COLO829 (cell line): ENCODE results near the gene NUCKS1.

Source experiments
- DNase-seq: peaks from one replicate; pipeline ENCODE4 v3.0.0; 2012; ENCODE audit warnings: low spot score

NUCKS1 gene, protein sequence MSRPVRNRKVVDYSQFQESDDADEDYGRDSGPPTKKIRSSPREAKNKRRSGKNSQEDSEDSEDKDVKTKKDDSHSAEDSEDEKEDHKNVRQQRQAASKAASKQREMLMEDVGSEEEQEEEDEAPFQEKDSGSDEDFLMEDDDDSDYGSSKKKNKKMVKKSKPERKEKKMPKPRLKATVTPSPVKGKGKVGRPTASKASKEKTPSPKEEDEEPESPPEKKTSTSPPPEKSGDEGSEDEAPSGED

DNA sequence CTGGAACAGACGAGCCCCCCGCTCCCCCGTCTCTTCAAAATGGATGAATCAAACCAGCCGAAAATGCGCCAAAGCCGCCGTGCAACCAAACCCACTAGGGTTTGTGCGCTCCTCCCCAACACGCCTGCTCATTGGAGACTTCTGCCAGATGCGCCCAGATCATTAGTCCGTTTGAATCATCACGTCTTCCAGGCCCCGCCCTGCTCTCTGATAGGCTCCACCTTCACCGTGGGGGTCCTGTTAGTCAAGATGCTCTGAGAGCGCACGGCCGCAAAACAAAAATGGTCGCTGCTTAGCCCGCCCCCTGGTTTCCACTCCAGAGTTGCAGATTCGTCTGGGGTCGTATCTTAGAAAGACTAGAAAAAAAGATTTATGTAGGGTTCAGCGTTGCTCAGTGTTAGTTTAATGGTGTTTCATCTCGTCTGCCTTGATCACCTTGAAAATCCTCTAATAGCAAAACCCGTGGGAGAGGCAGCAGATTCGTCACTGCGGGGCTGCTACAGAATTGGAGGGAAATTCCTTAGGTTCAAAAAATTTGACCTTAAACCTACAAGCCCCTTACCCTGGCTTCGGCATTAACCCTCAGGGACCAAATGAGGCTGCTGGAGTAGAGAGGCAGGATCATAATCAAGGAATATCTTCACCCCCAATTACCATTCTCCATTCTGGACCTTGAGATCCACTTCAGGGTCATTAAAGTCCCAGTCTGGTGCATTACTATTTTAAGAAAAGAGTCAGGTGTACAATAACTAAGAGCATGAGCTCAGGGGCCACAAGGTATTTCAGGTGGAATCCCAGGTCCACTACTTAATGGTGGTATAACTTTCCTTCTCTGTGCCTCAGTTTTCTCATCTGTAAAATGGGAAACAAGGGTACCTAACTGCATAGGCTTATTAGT is at the start of gene NUCKS1:
NUCKS1 (minus strand) TSS at position 45 of the 898 bp plus-strand sequence. CDS start 209 bp downstream, outside the sequence.
- peak; percentile 97 for DNase-seq

DNA sequence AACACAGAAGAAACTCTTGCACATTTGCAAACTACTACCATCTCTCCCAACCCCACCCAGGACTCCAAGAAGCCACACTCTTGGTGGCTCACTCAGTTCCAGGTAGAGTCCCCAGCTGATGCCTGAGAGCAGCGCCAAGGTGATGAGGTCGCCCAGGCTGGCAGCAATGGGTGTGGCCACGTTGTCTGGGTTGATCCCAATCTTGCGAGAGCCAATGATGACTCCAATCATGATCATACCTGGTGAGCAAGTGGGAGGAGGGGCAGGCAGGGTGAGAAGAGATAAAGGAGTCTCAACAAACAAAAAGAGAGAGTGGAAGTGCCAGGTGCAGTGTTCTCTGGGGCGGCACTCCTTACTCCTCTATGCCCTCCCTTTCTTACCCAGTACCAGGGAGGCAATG is 48.6 kb upstream of the NUCKS1 start:
- DNase-seq = no peak

DNA sequence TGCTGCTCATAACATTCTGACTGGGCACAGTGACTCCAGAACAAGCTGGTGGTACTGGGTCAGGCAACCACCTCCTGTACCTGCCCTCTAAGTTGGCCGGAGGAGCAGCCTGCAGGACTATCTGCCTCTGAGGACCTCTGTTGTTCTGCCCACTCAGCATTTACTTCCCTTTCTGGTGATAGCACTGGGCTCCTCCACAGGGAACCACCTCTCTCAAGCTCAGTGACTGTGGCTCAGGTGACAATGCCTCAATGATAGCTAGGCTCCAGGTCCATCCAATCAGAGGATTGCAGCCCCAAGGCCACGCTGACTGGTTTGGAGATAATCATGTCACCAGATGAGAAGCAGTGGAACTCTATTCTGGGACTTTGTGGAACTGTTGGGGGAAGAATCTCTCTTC is 47.2 kb upstream of the NUCKS1 start:
- DNase-seq = no peak

DNA sequence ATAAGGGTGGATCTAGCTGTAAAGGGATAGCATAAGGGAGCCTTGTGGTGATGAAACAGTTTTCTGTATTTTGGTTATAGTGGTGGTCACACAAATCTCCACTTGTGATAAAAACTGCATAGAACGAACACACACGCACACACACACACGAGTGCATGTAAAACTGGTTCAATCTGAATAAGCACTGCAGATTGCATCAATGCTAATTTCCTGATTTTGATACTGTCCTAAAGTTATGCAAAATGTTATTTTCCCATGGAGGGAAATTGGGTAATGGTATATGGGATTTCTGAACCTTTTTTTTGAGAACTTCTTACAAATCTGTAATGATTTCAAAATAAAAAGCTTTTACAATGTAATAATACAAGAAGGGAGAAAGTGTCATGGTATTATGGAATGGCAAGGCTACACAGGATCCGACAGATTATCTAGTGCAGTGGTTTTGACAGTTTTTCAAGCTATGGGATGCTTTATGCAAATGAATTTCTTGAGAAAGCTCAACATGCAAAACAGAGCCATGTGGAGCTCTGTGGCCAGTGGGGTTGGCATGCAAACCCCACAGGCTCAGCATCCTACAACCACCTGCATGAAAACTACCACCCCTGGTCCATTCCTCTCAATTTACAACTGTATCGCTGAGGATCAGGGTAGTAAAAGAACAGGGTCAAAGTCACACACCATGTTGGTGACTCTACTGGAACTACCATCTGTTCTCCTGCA is 44.2 kb upstream of the NUCKS1 start:
- no peak for DNase-seq

DNA sequence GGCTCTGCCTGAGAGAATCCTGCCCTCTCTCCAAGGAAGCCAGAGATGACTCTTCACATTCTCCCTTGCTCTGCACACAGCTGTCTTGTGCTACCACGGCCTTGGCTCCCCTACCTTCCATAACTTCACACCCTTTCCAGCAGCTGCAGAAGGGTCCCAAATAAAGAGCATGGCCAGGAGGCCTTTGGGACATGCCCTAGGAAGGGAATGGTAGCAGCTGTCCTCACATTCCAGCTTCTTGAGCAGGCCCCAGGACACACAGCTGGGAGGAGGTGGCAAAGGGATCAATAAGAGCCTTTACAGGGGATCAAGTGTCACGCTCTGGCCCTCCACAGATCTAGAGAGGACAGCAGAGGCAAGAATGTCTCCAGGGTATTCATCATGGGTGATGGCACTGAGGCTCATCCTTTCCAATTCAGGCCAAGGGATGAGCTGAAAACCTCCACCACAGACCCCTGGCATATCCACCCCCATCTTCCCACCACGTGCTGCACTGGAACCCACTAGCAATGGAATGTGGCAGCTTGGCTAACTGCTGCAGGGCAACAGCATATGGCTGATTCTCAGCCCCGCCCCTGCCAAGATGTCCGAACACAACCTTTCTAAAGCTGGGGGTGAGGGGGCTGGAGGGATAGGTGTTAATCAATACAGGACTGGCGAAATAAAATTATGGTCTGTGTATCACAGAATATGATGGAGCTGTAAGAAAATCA is 43.1 kb upstream of the NUCKS1 start:
- DNase-seq = no peak

DNA sequence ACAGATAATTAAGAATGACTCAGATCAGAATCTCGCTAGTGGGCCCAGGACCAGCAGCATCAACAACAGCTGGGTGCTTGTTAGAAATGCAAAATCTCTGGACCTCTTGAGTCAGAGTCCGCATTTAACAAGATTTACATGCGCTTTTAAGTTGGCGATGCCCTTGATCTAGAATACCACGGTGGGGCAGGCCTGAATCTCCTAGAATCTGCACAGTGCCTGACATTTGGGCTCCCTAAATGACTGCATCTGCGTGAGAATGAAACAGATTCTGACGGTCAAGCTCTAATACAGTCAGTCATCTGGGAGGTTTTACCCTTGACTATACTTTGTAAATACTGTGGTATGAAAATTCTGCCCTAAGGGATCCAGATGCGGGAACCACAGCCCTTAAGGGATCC is 42.5 kb upstream of the NUCKS1 start:
- no peak for DNase-seq

DNA sequence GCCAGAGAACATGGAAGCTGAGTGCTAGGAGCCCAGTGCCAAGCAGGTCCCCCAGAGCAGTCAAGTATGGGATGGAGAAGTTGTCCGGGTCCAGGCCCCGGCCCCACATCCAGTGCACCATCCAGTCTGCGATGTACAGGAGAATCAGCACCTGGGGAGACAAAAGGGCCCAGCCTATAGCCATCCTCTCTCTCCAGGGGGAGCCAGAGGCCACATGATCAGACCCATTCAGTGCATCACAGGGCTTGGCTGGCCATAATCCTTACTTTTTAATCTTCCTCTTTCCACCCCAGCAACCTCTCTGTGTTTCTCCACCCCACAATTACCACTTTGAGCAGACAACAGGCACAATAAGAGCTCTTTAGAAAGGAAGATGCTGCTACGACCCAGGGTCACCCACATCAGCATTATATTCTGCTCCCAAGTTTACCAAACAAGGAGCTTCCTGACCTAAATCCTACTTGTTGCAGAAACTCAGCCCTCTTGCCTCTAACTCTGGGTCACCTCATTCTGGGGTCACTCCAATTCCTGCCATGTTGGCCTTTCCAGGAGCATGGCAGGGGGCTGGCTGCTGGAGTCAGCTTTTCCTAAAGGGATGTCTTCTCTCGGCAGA is 41.7 kb upstream of the NUCKS1 start:
- peak; percentile 59 for DNase-seq

DNA sequence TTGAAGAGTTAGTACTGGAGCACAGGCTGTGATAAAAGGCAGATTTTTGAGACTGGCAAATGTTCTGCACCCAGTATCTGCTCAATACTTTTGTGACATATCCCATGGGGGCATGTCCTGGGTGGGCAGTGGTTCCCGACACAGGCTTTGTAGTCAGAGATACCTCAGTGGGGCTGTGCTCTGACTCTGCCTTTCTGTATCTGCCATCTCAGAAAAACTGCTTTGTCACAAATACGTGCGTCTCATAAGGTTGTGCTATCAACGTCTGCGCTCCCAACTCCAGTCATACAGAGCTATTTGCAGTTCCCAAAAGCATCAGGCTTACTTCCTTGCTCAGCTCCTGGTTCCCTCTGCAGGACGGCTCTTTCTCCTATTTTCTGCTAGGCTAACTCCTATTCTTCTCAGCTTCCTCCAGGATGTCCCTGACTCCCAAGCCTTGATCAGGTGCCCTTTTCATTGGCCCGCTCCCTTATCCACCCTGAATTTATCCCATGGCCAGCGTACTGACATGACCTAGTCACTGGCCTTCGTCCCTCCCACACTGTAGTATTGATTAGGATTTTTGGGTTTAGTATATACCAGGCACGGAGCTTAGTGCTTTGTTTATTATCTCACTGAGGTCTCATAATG is 37.4 kb upstream of the NUCKS1 start:
- no peak for DNase-seq

DNA sequence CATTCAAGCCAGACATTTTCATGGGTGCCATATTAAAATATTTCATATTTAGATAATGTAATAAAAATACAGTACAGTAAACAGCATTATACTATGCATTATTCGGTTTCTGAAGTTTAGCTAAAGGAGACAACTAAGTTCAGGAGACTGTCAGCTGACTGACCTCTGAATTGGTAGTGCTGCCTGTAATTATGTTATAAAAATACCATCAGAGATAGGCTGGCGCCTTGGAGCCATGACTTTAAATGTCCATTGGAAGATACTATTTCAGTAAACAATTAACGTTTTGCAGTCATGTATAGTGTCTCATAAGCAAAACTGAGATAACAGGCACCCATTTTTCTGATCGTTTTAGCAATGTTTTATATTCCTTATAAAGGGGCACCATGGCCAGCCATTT is 36.6 kb upstream of the NUCKS1 start:
- no peak for DNase-seq

DNA sequence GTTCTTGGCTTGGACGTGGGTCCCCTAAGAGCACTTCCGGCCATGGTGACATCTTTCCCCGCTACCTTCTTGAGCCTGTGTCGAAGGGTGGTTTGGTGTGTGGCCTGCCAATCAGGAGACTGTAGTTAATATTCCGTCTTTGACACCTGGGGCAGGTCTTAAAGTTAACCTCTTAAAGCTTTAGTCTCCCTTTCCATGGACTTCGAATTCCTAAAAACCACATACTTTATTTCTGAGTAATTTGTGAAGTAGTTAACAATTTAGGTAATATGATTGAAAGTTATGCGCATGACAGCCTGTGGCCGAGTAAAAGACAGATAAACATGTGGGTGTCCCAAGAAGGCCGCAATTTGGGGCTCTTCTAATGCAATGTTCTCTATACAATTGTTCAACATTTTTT is 35.5 kb upstream of the NUCKS1 start:
- DNase-seq = no peak

DNA sequence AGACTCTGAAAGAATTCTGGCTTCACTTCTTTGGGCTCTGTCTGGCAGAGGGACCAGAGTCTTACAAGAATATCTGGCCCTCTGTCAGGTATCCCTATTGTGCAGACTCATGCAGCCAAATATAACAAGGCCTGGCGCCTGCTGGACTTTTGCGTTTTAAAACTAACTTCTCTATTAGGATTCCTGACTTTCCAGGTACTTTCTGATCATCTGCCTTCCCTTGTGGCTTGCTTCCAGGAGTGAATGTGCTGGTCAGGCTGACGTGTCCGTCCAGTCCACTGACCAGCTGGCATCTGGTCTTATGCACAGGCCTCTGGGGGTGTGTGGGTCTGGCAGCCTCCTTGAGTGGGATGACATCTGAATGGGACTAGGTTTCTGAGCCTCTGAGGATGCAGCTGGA is 33.9 kb upstream of the NUCKS1 start:
- DNase-seq = no peak

DNA sequence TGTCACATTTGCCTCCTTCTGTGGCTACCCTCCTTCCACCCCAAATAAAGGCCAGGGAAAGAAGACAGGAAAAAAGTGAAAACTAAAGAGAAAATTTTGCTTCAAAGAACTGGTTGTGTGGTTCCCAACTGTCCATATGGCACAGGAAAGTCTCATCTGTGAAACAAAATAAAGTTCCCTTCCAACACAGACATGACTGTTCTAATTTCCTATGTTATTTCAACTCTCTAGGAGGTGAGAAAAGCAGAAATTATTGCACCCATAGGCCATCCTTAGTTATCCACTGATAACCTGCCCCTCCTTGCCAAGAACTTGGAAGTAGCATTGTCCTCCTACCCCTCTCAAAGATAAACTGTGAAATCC is 33.4 kb upstream of the NUCKS1 start:
- no peak for DNase-seq

DNA sequence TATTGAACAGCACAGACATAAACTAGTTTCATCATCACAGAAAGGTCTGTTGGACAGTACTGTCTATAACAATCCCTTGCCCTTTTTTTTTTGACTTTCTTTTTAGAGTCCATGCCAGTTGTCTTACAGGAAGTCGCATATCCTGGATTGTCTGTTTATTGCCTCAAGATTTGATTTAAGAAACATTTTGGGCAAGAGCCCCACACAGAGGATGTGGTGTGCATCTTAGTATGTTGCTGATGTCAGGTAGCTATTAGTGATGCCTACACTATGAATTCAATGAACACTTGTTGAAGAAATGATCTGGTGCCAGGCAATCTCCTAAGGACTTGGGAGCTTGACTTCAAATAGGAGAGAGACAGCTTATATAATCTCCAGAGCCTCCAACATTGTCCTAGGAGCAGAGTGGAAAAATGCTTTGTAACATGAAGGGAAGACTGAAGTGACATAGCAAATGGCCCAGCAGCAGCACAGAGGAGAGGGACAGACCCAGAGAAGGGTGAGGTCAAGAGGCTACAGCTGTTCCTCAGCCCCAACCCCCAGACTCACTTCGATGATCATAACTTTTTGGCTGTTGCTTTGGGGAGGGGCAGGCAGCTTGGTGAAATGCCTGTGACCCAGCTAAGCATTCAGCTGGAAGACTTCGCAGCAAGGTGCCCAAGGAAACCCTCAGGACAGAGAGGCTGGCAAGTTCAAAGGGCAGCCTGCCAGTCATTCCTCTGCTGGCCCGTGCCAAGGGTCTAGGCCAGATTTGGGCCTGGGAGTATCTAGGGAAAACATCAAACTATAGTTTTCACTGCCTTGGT is 32.8 kb upstream of the NUCKS1 start:
- no peak for DNase-seq

DNA sequence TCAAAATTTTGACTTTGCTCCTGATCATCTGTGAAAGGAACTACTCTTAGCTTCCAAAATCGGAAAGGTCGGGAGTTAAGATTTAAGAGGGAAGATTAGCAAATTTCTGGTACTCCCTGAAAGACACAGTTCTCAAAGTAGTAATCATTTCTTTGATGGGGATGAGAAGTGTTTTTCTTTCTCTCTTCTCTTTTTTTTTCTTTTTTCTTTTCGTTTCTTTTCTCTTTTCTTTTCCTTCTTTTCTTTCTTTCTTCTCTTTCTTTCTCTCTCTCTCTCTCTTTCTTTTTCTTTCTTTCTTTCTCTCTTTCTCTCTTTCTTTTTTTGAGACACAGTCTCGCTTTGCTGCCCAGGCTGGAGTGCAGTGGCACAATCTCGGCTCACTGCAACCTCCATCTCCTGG is 30.4 kb upstream of the NUCKS1 start:
- no peak for DNase-seq

DNA sequence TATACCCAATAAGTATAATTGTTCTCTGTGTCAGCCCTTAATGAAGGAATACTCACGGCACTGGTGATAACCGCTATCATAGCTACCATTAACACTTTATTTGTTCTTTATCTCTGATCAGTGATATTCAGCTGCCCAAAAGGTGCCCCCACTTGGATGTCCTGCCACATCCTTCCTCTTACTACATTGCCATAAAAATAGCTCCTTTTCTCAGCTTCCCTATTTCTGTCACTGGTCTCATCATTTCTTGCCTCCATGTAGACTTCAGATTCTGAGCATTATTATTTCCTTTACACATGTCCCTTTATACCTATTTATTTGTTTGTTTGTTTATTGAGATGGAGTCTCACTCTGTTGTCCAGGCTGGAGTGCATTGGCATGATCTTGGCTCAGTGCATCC is 28.0 kb upstream of the NUCKS1 start:
- no peak for DNase-seq

DNA sequence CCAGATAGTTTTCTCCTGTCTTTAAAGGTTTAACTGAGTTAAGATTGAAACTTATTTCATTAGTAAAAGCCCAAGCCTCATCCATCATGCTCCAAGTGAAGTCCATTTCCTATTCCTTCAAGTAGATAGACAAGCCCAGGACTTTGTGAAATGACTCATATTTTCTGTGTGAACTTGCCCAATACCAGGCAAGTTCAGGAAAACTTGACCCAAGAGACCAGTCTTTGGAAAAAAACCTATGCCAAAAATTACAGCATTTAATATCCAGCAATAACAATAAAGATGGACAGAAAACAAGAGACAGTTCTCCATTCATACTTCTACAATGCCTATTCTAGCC is 25.7 kb upstream of the NUCKS1 start:
- no peak for DNase-seq

DNA sequence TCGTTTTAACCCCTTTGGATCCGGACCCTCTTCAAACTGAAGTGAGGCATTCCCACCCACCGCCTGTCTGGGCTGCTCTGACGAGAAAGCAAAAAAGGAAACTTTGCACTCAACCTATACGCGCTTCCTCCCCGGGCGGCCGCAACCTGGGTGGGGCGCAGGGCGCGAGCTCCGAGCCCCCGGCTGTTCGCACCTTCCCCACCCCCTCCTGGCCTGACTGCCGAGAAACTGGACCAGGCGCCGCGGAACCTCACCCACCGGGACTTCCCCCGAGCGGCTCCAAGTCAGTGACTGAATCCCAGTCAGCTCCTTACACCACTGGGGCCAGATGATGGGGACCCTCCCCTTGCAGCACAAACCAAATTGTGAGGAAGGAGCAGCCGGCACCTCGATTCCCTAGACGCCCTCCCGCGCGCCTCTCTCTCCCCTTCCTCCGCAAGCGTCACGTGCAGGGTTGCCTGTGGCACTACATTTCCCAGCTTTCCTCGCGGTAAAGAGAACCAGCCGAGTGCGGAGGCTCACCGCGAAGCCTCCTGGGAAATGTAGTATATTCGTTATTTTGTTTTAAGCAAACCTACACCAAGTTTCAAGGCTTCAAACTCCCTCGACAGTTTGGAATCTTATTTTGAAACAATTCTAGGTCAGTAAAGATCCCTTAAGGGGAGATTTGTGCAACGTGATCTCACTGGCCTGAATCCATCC is 25.2 kb upstream of the NUCKS1 start, which contains the start of gene RAB29:
RAB29 (minus strand) TSS at position 468 of the 702 bp plus-strand sequence. CDS start 526 bp downstream, outside the sequence.
- DNase-seq = peak; percentile 85

DNA sequence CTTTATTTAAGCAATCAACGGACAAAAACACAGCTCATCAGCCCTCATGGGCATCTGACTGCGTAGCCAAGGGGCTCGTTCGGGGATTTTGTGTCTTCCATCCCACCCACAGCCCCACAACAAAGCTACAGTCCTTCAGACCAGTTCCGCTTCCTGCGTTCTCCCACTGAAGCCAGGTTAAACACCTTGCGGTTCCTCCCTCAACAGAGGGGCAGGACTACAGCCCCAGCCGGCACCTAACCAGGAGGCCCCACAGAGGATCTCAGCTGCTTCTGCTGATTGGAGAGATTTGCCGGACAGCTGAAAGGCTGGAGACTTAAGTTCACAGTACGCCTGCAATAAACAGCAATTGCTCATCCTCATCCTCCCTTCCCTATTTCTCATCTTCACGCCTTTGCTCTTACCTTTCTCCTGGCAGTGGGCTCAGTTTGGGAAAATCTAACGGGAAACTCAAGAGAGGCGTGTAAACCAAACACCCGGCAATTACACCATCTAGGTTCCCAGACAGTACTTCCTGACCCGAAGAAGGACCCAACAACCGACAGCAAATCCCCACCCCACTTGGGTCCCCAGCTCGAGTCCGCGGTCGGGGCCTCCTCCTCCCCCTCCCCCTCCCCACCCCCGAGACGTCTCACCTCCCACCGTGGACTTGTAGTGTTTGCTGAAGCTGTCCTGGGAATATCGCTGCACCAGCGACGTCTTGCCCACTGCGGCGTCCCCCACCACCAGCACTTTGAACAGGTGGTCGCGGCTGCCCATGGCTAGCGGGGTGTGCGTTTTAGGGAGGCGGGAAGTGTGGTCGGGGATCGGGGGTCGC is 24.4 kb upstream of the NUCKS1 start:
- no peak for DNase-seq

DNA sequence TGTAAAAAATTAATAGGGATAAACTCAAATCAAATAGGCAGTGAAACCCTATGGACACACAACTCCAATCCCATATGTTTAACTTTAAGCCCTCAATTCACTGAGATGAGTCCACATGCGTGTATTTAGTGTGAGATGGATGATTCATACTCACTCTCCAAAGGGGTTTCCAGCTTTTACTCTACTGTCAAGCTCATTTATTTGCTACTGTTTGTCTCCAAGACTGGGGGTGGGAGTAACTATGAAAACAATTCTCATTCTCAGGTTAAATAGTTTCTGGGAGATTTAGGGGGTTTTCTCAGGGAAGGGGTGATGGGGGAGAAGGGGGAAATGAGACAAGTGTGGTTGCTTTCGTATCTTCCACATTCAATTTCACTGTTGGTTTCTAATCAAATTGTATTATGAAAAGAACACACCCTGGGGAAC is 22.6 kb upstream of the NUCKS1 start:
- no peak for DNase-seq
